GM18951 (cell line): ENCODE results near the gene GMIP.

Experiments
- POLR2A ChIP-seq: IDR thresholded peaks from 4 replicates; pipeline ENCODE4 v1.6.1; 2011; ENCODE audit warnings: mild to moderate bottlenecking; ENCODE audit not compliant: insufficient read length, insufficient read depth; ENCODE audit errors: extremely low read depth
- in situ Hi-C: fragments of 300-500 bp; cut with MboI; formaldehyde crosslinking; loops from one replicate; pipeline ENCODE4 v1.12.0; 2022; ENCODE audit warnings: low sequenced_read_pairs, mixed read lengths, inconsistent platforms; ENCODE audit not compliant: unreplicated experiment

Gene GMIP

GRCh38 chr19:19597809-19598306 lies 45.6 kb downstream of the GMIP start:
- peak; percentile 12 for TF ChIP-seq POLR2A
- in situ Hi-C loops: no loop called here

GRCh38 chr19:19595171-19595701 lies 48.2 kb downstream of the GMIP start:
- in situ Hi-C loops: no loop called here
- TF ChIP-seq POLR2A: no peak

- in situ Hi-C loops: no loop called here
- TF ChIP-seq POLR2A: no peak
These were observed 49.1 kb downstream of the GMIP start for GRCh38 chr19:19594381-19594780.

- no peak for TF ChIP-seq POLR2A
- in situ Hi-C loops: no loop called here
These were observed 50.8 kb downstream of the GMIP start for GRCh38 chr19:19592690-19593089.

- TF ChIP-seq POLR2A: no peak
- in situ Hi-C loops: no loop called here
These were observed 52.2 kb downstream of the GMIP start for GRCh38 chr19:19591133-19591825.

GRCh38 chr19:19588546-19588945 lies 54.9 kb downstream of the GMIP start:
- in situ Hi-C loops: no loop called here
- TF ChIP-seq POLR2A: no peak

- in situ Hi-C loops: no loop called here
- TF ChIP-seq POLR2A: no peak
These were observed 55.7 kb downstream of the GMIP start for GRCh38 chr19:19587771-19588170.

GRCh38 chr19:19584356-19584755 lies 59.1 kb downstream of the GMIP start:
- in situ Hi-C loops: no loop called here
- TF ChIP-seq POLR2A: no peak

- TF ChIP-seq POLR2A: no peak
- in situ Hi-C loops: no loop called here
These were observed 61.0 kb downstream of the GMIP start for GRCh38 chr19:19582471-19582870.

- in situ Hi-C loops: no loop called here
- no peak for TF ChIP-seq POLR2A
These were observed 62.1 kb downstream of the GMIP start for GRCh38 chr19:19581391-19581790.

- TF ChIP-seq POLR2A: no peak
- in situ Hi-C loops: no loop called here
These were observed 63.0 kb downstream of the GMIP start for GRCh38 chr19:19580418-19580817.

- TF ChIP-seq POLR2A: no peak
- in situ Hi-C loops: no loop called here
These were observed 63.7 kb downstream of the GMIP start for GRCh38 chr19:19579533-19580361.
